Neuronal stem cell (in vitro differentiated cells): ENCODE measurements around the gene COL8A2.

Experiments
- DNase-seq: peaks from one replicate; pipeline ENCODE4 v3.0.0-alpha.2; 2013; ENCODE audit warnings: low spot score
- H2AFZ ChIP-seq: one replicate; pipeline ENCODE4 v1.6.1; 2013; ENCODE audit warnings: mild to moderate bottlenecking, low read length, inconsistent platforms
- H2AK5ac ChIP-seq: 2 replicates; pipeline ENCODE4 v1.6.1; 2013; ENCODE audit warnings: low read depth, mild to moderate bottlenecking, inconsistent platforms, low read length, moderate library complexity, mixed read lengths
- H2BK120ac ChIP-seq: 2 replicates; pipeline ENCODE4 v1.6.1; 2013; ENCODE audit warnings: low read depth, mild to moderate bottlenecking, inconsistent platforms, low read length, moderate library complexity, mixed read lengths
- H2BK12ac ChIP-seq: one replicate; pipeline ENCODE4 v1.6.1; 2013; ENCODE audit warnings: low read length, inconsistent platforms
- H2BK15ac ChIP-seq: 2 replicates; pipeline ENCODE4 v1.6.1; 2013; ENCODE audit warnings: mild to moderate bottlenecking, low read length, inconsistent platforms, mixed read lengths
- H2BK5ac ChIP-seq: one replicate; pipeline ENCODE4 v1.6.1; 2013; ENCODE audit warnings: inconsistent platforms, mild to moderate bottlenecking, low read length, moderate library complexity
- H3K14ac ChIP-seq: one replicate; pipeline ENCODE4 v1.6.1; 2013; ENCODE audit warnings: low read length, inconsistent platforms
- H3K18ac ChIP-seq: 2 replicates; pipeline ENCODE4 v1.6.1; 2013; ENCODE audit warnings: low read length, inconsistent platforms
- H3K23ac ChIP-seq: 2 replicates; pipeline ENCODE4 v1.6.1; 2013; ENCODE audit warnings: low read depth, mild to moderate bottlenecking, mixed read lengths, low read length, inconsistent platforms; ENCODE audit not compliant: poor library complexity
- H3K27ac ChIP-seq: replicated peaks from 3 replicates; pipeline ENCODE4 v1.5.1; 2013; ENCODE audit warnings: low read length, inconsistent platforms
- H3K27me3 ChIP-seq, 3 experiments: 2 replicates each; pipeline ENCODE4 v1.6.1; 2013; ENCODE audit warnings: low read length in 3 of 3, mild to moderate bottlenecking in 2 of 3, inconsistent platforms in 1 of 3, low read depth in 1 of 3, mixed read lengths in 1 of 3, moderate library complexity in 1 of 3; ENCODE audit not compliant: control insufficient read depth in 3 of 3, insufficient read depth in 3 of 3
- H3K36me3 ChIP-seq, 2 donors: replicated peaks in 1 of 2; 2 replicates each; pipeline ENCODE4 v1.6.1; 2013; ENCODE audit warnings: low read length in 2 of 2; ENCODE audit not compliant: control insufficient read depth in 2 of 2, insufficient read depth in 2 of 2
- H3K4ac ChIP-seq: 2 replicates; pipeline ENCODE4 v1.6.1; 2013; ENCODE audit warnings: inconsistent platforms, mild to moderate bottlenecking, low read length, moderate library complexity
- H3K4me1 ChIP-seq, 2 donors: 1 replicate in 1 of 2; 2 replicates in 1 of 2; pipeline ENCODE4 v1.6.1; 2013; ENCODE audit warnings: low read length in 2 of 2, low read depth in 1 of 2; ENCODE audit not compliant: control insufficient read depth in 2 of 2, insufficient read depth in 1 of 2
- H3K4me2 ChIP-seq: one replicate; pipeline ENCODE4 v1.6.1; 2013; ENCODE audit warnings: mild to moderate bottlenecking, low read length, inconsistent platforms; ENCODE audit not compliant: insufficient read depth, poor library complexity, severe bottlenecking
- H3K4me3 ChIP-seq, 2 donors: 2 replicates each; pipeline ENCODE4 v1.5.1; 2013; ENCODE audit warnings: low read length in 2 of 2, mild to moderate bottlenecking in 2 of 2, inconsistent platforms in 1 of 2, moderate library complexity in 1 of 2
- H3K79me1 ChIP-seq: one replicate; pipeline ENCODE4 v1.6.1; 2013; ENCODE audit warnings: low read depth, mild to moderate bottlenecking, inconsistent platforms, low read length, moderate library complexity
- H3K9ac ChIP-seq: one replicate; pipeline ENCODE4 v1.6.1; 2013; ENCODE audit warnings: mild to moderate bottlenecking, low read depth, low read length, inconsistent platforms; ENCODE audit not compliant: poor library complexity
- H3K9me3 ChIP-seq, 2 donors: replicated peaks in 1 of 2; 2 replicates each; pipeline versions ENCODE3 to v1.6.1; 2013; ENCODE audit warnings: low read length in 2 of 2, mild to moderate bottlenecking in 2 of 2, inconsistent platforms in 1 of 2, low read depth in 1 of 2, mixed read lengths in 1 of 2, moderate library complexity in 1 of 2; ENCODE audit not compliant: control insufficient read depth in 2 of 2, insufficient read depth in 1 of 2
- H4K8ac ChIP-seq: one replicate; pipeline ENCODE4 v1.6.1; 2013; ENCODE audit warnings: low read depth, mild to moderate bottlenecking, inconsistent platforms, low read length, moderate library complexity
- H4K91ac ChIP-seq: one replicate; pipeline ENCODE4 v1.6.1; 2013; ENCODE audit warnings: low read length, low read depth, mild to moderate bottlenecking, inconsistent platforms; ENCODE audit not compliant: poor library complexity
- WGBS, 2 donors: extraction: QIAGEN DNeasy Blood & Tissue Kit; methylation state at CpG; one replicate each; pipeline ENCODE4 v1.1.7; 2013; ENCODE audit warnings: missing lambda C conversion rate in 2 of 2, mixed read lengths in 1 of 2; ENCODE audit not compliant: insufficient read length in 2 of 2, insufficient replicate concordance in 1 of 2; ENCODE audit errors: extremely low coverage in 2 of 2; 5-methylcytosine and 5-hydroxymethylcytosine counted together

The COL8A2 gene

DNA sequence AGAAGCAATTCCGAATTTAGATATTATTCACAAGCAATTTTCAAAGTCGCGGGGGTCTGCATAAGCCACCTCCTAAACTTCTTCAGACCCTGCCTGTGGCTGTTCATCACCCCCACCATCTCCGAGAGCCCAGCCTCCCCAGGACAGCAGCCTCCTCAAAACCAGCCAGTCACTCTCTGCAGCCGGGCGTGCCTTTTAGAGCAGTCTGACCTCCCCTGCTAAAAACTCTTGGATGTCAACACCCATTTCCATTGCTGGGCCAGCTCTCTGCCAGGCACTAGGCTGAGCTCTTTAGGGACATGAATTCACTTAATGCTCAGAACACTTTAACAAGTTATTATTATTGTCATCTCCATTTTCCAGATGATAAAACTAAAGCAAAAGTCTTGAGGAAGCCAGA lies 24.6 kb downstream of the COL8A2 start:
- H3K4me3 ChIP-seq = no peak overlapping the region
- H3K36me3 ChIP-seq = peaks cover 2 to 13% of the 10 kb centered on the region in 2 donors
- no peak overlapping the region for H4K91ac ChIP-seq
- H3K4me1 ChIP-seq = peaks cover 0 to 8% of the 10 kb centered on the region in 2 donors
- H3K27ac ChIP-seq = no peak overlapping the region
- H4K8ac ChIP-seq = no peak overlapping the region
- peak overlapping the region; percentile 11 for H2AFZ ChIP-seq
- no peak overlapping the region for H2BK15ac ChIP-seq
- no peak overlapping the region for H3K9ac ChIP-seq
- H3K14ac ChIP-seq = no peak overlapping the region
- H3K27me3 ChIP-seq = peaks cover 0 to 3% (median 0%) of the 10 kb centered on the region in 3 experiments
- no peak overlapping the region for H3K23ac ChIP-seq
- no peak overlapping the region for H2BK12ac ChIP-seq
- no peak overlapping the region for H2BK5ac ChIP-seq
- H3K79me1 ChIP-seq = peaks cover 2% of the 10 kb centered on the region
- no peak overlapping the region for H3K18ac ChIP-seq
- no peak overlapping the region for H2AK5ac ChIP-seq
- no peak for DNase-seq
- no peak overlapping the region for H3K4ac ChIP-seq
- no peak overlapping the region for H3K4me2 ChIP-seq
- no peak overlapping the region for H2BK120ac ChIP-seq
- no CpG with 5 or more reads among the region's 6 CpGs for WGBS, 2 donors
- no peaks in the 10 kb centered on the region for H3K9me3 ChIP-seq

- no peaks in the 10 kb centered on the region for H3K27me3 ChIP-seq
- H4K8ac ChIP-seq = no peak overlapping the region
- H2BK15ac ChIP-seq = no peak overlapping the region
- no peak overlapping the region for H3K14ac ChIP-seq
- DNase-seq = peak; percentile 81
- H3K4me1 ChIP-seq = peaks cover 0 to 8% of the 10 kb centered on the region in 2 donors
- no peak overlapping the region for H3K4me2 ChIP-seq
- no peak overlapping the region for H3K9ac ChIP-seq
- H3K4me3 ChIP-seq = no peak overlapping the region
- no peak overlapping the region for H3K27ac ChIP-seq
- H3K18ac ChIP-seq = no peak overlapping the region
- no peaks in the 10 kb centered on the region for H3K9me3 ChIP-seq
- peaks cover 5 to 18% of the 10 kb centered on the region in 2 donors for H3K36me3 ChIP-seq
- H2BK120ac ChIP-seq = peak overlapping the region; percentile 87
- H2BK12ac ChIP-seq = peak overlapping the region; percentile 73
- peak overlapping the region; percentile 66 for H2BK5ac ChIP-seq
- H3K79me1 ChIP-seq = peaks cover 2% of the 10 kb centered on the region
- H2AFZ ChIP-seq = peak overlapping the region; percentile 76
- peak overlapping the region; percentile 39 for H3K23ac ChIP-seq
- no peak overlapping the region for H3K4ac ChIP-seq
- peak overlapping the region; percentile 92 for H2AK5ac ChIP-seq
- WGBS, 2 donors = no CpG with 5 or more reads among the region's 18 CpGs
- H4K91ac ChIP-seq = no peak overlapping the region
Measured at GRCh38 chr1:36099681-36100341, 25.2 kb downstream of the COL8A2 start.

DNA sequence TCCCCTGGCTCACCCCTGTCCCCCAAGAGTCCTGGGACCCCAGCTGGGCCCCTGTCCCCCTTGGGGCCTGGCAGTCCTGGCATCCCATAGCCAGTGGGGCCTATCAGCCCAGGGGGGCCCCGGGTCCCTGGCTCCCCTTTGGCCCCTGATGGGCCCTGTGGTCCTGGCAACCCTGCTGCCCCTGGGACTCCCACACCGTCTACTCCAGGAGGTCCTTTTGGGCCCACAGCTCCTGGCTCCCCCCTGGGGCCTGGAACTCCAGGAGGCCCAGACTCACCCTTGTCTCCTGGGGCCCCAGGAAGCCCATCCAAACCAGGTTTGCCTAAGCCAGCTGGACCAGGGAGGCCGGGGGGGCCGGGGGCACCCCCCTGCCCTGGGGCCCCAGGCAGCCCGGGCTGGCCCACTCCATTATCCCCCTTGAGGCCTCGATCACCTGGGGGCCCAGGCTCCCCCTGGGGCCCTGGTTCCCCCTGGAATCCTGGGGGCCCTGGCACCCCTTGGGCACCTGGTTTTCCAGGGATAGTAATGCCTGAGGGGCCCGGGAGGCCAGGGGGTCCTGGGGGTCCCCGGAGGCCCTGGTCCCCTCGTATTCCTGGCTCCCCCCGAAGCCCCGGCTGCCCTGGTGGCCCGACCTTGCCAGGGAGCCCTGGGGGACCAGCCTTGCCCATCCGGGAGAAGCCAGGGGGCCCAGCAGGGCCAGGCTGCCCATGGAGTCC lies 26.2 kb downstream of the COL8A2 start:
- Histone ChIP-seq H2BK120ac (peak overlapping the region; percentile 87), H4K8ac (no peak overlapping the region), H3K36me3 (peaks cover 15 to 28% of the 10 kb centered on the region in 2 donors), H3K4ac (no peak overlapping the region), H3K4me1 (peaks cover 0 to 8% of the 10 kb centered on the region in 2 donors), H4K91ac (no peak overlapping the region), H3K4me2 (no peak overlapping the region), H3K14ac (no peak overlapping the region), H3K9me3 (no peaks in the 10 kb centered on the region), H3K79me1 (peaks cover 2% of the 10 kb centered on the region), H3K4me3 (no peak overlapping the region), H2BK12ac (peak overlapping the region; percentile 73), H3K18ac (peak overlapping the region; percentile 17), H2BK5ac (peak overlapping the region; percentile 66), H3K27ac (no peak overlapping the region), H2BK15ac (no peak overlapping the region), H2AFZ (peak overlapping the region; percentile 76), H3K27me3 (no peaks in the 10 kb centered on the region), H3K23ac (no peak overlapping the region), H2AK5ac (peak overlapping the region; percentile 70), H3K9ac (no peak overlapping the region)
- WGBS, 2 donors = no CpG with 5 or more reads among the region's 13 CpGs
- DNase-seq = no peak
